Measurements from ENCODE around the gene LSAMP.

The LSAMP gene

GRCh38 chr3:116135457-116136085, 309.7 kb downstream of the LSAMP start:
- Histone ChIP-seq H3K36me3 (ENCODE audit: control insufficient read depth, insufficient read depth, low read length) (no peaks in the 10 kb centered on the region), H3K4me3 (replicated peaks; ENCODE audit: low read depth, low read length) (no peak overlapping the region), H3K27me3 (replicated peaks; ENCODE audit: control insufficient read depth, insufficient read depth, low read length) (no peaks in the 10 kb centered on the region)
- DNase-seq (ENCODE audit: extremely low read depth, insufficient read length): no peak
- TF ChIP-seq CTCF (IDR thresholded peaks at IDR 0.05; ENCODE audit: insufficient read depth, low read length, poor library complexity, severe bottlenecking): no peak

- H3K36me3 ChIP-seq (ENCODE audit: control insufficient read depth, insufficient read depth, low read length): no peaks in the 10 kb centered on the region
- TF ChIP-seq CTCF (IDR thresholded peaks at IDR 0.05; ENCODE audit: insufficient read depth, low read length, poor library complexity, severe bottlenecking): no peak
- no peak for DNase-seq (ENCODE audit: extremely low read depth, insufficient read length)
Observed at GRCh38 chr3:116129187-116129946, 315.9 kb downstream of the LSAMP start.

GRCh38 chr3:116127464-116127863, 317.8 kb downstream of the LSAMP start:
- Histone ChIP-seq H3K36me3 (ENCODE audit: control insufficient read depth, insufficient read depth, low read length) (no peaks in the 10 kb centered on the region), H3K27me3 (replicated peaks; ENCODE audit: control insufficient read depth, insufficient read depth, low read length) (no peaks in the 10 kb centered on the region), H3K4me3 (replicated peaks; ENCODE audit: low read depth, low read length) (no peak overlapping the region)
- no peak for DNase-seq (ENCODE audit: extremely low read depth, insufficient read length)
- TF ChIP-seq CTCF (IDR thresholded peaks at IDR 0.05; ENCODE audit: insufficient read depth, low read length, poor library complexity, severe bottlenecking): no peak

More at GRCh38 chr3:116129187-116129946, 315.9 kb downstream of the LSAMP start:
- H3K4me3 ChIP-seq (replicated peaks; ENCODE audit: low read depth, low read length): no peak overlapping the region
- no peaks in the 10 kb centered on the region for H3K27me3 ChIP-seq (replicated peaks; ENCODE audit: control insufficient read depth, insufficient read depth, low read length)

- DNase-seq (ENCODE audit: extremely low read depth, insufficient read length): no peak
- Histone ChIP-seq H3K36me3 (ENCODE audit: control insufficient read depth, insufficient read depth, low read length) (no peaks in the 10 kb centered on the region), H3K27me3 (replicated peaks; ENCODE audit: control insufficient read depth, insufficient read depth, low read length) (no peaks in the 10 kb centered on the region), H3K4me3 (replicated peaks; ENCODE audit: low read depth, low read length) (no peak overlapping the region)
- TF ChIP-seq CTCF (IDR thresholded peaks at IDR 0.05; ENCODE audit: insufficient read depth, low read length, poor library complexity, severe bottlenecking): no peak
Observed at GRCh38 chr3:116124166-116124565, 321.1 kb downstream of the LSAMP start.

GRCh38 chr3:116118475-116119169, 326.7 kb downstream of the LSAMP start:
- no peaks in the 10 kb centered on the region for H3K36me3 ChIP-seq (ENCODE audit: control insufficient read depth, insufficient read depth, low read length)
- no peak overlapping the region for H3K4me3 ChIP-seq (replicated peaks; ENCODE audit: low read depth, low read length)
- no peaks in the 10 kb centered on the region for H3K27me3 ChIP-seq (replicated peaks; ENCODE audit: control insufficient read depth, insufficient read depth, low read length)
- DNase-seq (ENCODE audit: extremely low read depth, insufficient read length): no peak
- no peak for TF ChIP-seq CTCF (IDR thresholded peaks at IDR 0.05; ENCODE audit: insufficient read depth, low read length, poor library complexity, severe bottlenecking)

Data from GM06990 (cell line).